Ramos (cell line): ENCODE results near the gene FHOD3.

ENCODE experiments used
- in situ Hi-C: fragments of 300-500 bp; cut with MboI; formaldehyde crosslinking; loops from one replicate; pipeline ENCODE4 v1.14.3; 2022; ENCODE audit warnings: low sequenced_read_pairs; ENCODE audit not compliant: unreplicated experiment

FHOD3 gene

GRCh38 chr18:36668349-36668748 lies 370.8 kb downstream of the FHOD3 start:
- in situ Hi-C loops, result no loop called here

- in situ Hi-C loops, result no loop called here
Measured at GRCh38 chr18:36672437-36673344, 375.2 kb downstream of the FHOD3 start.

GRCh38 chr18:36673452-36673851 lies 375.9 kb downstream of the FHOD3 start:
- in situ Hi-C loops, result no loop called here

GRCh38 chr18:36675076-36675475 lies 377.6 kb downstream of the FHOD3 start:
- in situ Hi-C loops, result no loop called here

GRCh38 chr18:36675542-36675941 lies 378.0 kb downstream of the FHOD3 start:
- in situ Hi-C loops, result no loop called here

- in situ Hi-C loops, result no loop called here
Measured at GRCh38 chr18:36676629-36677028, 379.1 kb downstream of the FHOD3 start.

GRCh38 chr18:36680042-36680441 lies 382.5 kb downstream of the FHOD3 start:
- in situ Hi-C loops, result no loop called here

- in situ Hi-C loops, result no loop called here
Measured at GRCh38 chr18:36685580-36685979, 388.1 kb downstream of the FHOD3 start.

GRCh38 chr18:36688020-36688965 lies 390.8 kb downstream of the FHOD3 start:
- in situ Hi-C loops, result no loop called here

- in situ Hi-C loops, result no loop called here
Measured at GRCh38 chr18:36692371-36692770, 394.9 kb downstream of the FHOD3 start.

GRCh38 chr18:36692921-36693332 lies 395.4 kb downstream of the FHOD3 start:
- in situ Hi-C loops, result no loop called here

- in situ Hi-C loops, result no loop called here
Measured at GRCh38 chr18:36693931-36694620, 396.6 kb downstream of the FHOD3 start.

- in situ Hi-C loops, result loop anchor here (5.0 kb wide), 1 partner anchor 61 kb away; no protein-coding TSS in a partner anchor
Measured at GRCh38 chr18:36695806-36696205, 398.3 kb downstream of the FHOD3 start.

- in situ Hi-C loops, result loop anchor here (5.0 kb wide), 1 partner anchor 59 kb away; no protein-coding TSS in a partner anchor
Measured at GRCh38 chr18:36697905-36698304, 400.4 kb downstream of the FHOD3 start.

GRCh38 chr18:36700955-36701354 lies 403.4 kb downstream of the FHOD3 start:
- in situ Hi-C loops, result no loop called here

GRCh38 chr18:36702401-36703013 lies 405.0 kb downstream of the FHOD3 start:
- in situ Hi-C loops, result no loop called here

GRCh38 chr18:36704156-36704555 lies 406.6 kb downstream of the FHOD3 start:
- in situ Hi-C loops, result no loop called here

- in situ Hi-C loops, result no loop called here
Measured at GRCh38 chr18:36706134-36706881, 408.8 kb downstream of the FHOD3 start.

- in situ Hi-C loops, result no loop called here
Measured at GRCh38 chr18:36708366-36708765, 410.9 kb downstream of the FHOD3 start.
